Caco-2 (cell line): ENCODE data around the gene MAST2. TPM values are rescaled to one million over a fixed set of nuclear protein-coding genes. Genes with fewer than 3 reads are reported as not detected.

Experiments
- BruUV-seq: library from RNA; stranded (reverse); fragments of 400-500 nt; replicated peaks from 2 replicates; lab custom pipeline; 2021; lab: Mats Ljungman, UMichigan
- CTCF ChIA-PET: fragments of 300-600 bp; sonication (Branson Sonifier 250); formaldehyde crosslinking; loops from one replicate; lab custom pipeline; 2022; ENCODE audit warnings: antibody characterized with exemption; lab: Charles Lee
- POLR2A ChIA-PET: fragments of 300-600 bp; sonication (Branson Sonifier 250); formaldehyde crosslinking; loops from one replicate; lab custom pipeline; 2022; ENCODE audit warnings: antibody characterized with exemption; lab: Charles Lee
- DNase-seq, 2 experiments: peaks; one replicate each; pipeline versions ENCODE4 v3.0.0 to v3.0.0-alpha.2; 2020 to 2022
- H3K27me3 ChIP-seq: replicated peaks from 2 replicates; pipeline ENCODE4 v1.6.0; 2011; ENCODE audit warnings: low read length; ENCODE audit not compliant: control insufficient read depth, insufficient read depth
- H3K36me3 ChIP-seq: 2 replicates; pipeline ENCODE4 v1.5.1; 2011; ENCODE audit warnings: low read length; ENCODE audit not compliant: control insufficient read depth, insufficient read depth
- H3K4me1 ChIP-seq: fragments of 250-450 bp; sonication (Bioruptor Pico); 2 replicates; pipeline ENCODE4 v1.5.1; 2020; ENCODE audit warnings: mild to moderate bottlenecking
- H3K4me3 ChIP-seq: 2 replicates; pipeline ENCODE4 v1.5.1; 2011; ENCODE audit warnings: low read depth, mild to moderate bottlenecking, control low read depth, low read length
- H3K9me3 ChIP-seq: fragments of 250-450 bp; sonication (Bioruptor Pico); 2 replicates; pipeline ENCODE4 v1.5.1; 2020; ENCODE audit warnings: mild to moderate bottlenecking, moderate library complexity
- H3K27ac Mint-ChIP-seq: one replicate; pipeline ENCODE4 v1.8.0; 2022; ENCODE audit warnings: mixed read lengths; ENCODE audit not compliant: unreplicated experiment
- H3K27me3 Mint-ChIP-seq: one replicate; pipeline ENCODE4 v1.8.0; 2022; ENCODE audit warnings: mixed read lengths; ENCODE audit not compliant: insufficient read depth, unreplicated experiment
- H3K36me3 Mint-ChIP-seq: one replicate; pipeline ENCODE4 v1.8.0; 2022; ENCODE audit warnings: mild to moderate bottlenecking, mixed read lengths; ENCODE audit not compliant: insufficient read depth, unreplicated experiment
- H3K4me1 Mint-ChIP-seq: one replicate; pipeline ENCODE4 v1.8.0; 2022; ENCODE audit warnings: low read depth, mixed read lengths; ENCODE audit not compliant: unreplicated experiment
- H3K4me3 Mint-ChIP-seq: one replicate; pipeline ENCODE4 v1.8.0; 2022; ENCODE audit warnings: mild to moderate bottlenecking, moderate library complexity, mixed read lengths; ENCODE audit not compliant: unreplicated experiment
- H3K9me3 Mint-ChIP-seq: one replicate; pipeline ENCODE4 v1.8.0; 2022; ENCODE audit warnings: mixed read lengths; ENCODE audit not compliant: unreplicated experiment
- intact Hi-C: fragments of 100-400 bp; cut with micrococcal nuclease; formaldehyde crosslinking; loops from one replicate; pipeline ENCODE4 v1.10.0; 2022; ENCODE audit not compliant: unreplicated experiment
- total RNA-seq: library from RNA; stranded (reverse); gene quantifications from 2 replicates; pipeline ENCODE4 v1.2.3, GENCODE V29; 2022
- TF ChIP-seq, protein P1 (sequence below), 2 experiments: fragments of 200-600 bp in 1 of 2; IDR thresholded peaks; 1 replicate in 1 of 2; 2 replicates in 1 of 2; pipeline versions ENCODE4 v1.5.1 to v1.8.0; 2011 to 2022; ENCODE audit warnings: antibody characterized with exemption in 1 of 2, control low read depth in 1 of 2, inconsistent platforms in 1 of 2, low read depth in 1 of 2, low read length in 1 of 2, mild to moderate bottlenecking in 1 of 2, moderate library complexity in 1 of 2; ENCODE audit not compliant: insufficient read depth in 1 of 2, severe bottlenecking in 1 of 2, unreplicated experiment in 1 of 2

The MAST2 gene
- total RNA-seq, 1 experiment from 2014 or later, result 43.3 TPM

DNA sequence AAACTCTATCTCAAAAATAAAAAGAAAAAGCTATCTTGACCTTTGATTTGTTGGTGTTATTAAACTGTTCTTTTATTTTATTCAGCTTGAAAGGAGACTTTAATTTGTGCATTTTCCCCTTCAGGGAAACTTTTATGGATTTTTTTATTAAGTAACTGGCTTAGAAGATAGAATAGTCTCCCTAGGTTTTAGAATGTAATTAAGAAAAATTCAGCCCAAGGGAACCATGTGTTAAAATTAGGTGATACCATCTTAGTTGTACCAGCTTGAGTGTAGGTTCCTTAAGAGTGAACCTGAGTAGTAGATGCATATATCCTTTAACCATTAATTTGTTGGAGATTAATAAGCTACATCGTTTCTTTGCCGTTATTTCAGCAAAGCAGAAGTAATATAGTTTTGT lies 11.4 kb downstream of the MAST2 start:
- H3K4me1 ChIP-seq, result no peaks in the 10 kb centered on the region
- TF ChIP-seq, protein P1, sequence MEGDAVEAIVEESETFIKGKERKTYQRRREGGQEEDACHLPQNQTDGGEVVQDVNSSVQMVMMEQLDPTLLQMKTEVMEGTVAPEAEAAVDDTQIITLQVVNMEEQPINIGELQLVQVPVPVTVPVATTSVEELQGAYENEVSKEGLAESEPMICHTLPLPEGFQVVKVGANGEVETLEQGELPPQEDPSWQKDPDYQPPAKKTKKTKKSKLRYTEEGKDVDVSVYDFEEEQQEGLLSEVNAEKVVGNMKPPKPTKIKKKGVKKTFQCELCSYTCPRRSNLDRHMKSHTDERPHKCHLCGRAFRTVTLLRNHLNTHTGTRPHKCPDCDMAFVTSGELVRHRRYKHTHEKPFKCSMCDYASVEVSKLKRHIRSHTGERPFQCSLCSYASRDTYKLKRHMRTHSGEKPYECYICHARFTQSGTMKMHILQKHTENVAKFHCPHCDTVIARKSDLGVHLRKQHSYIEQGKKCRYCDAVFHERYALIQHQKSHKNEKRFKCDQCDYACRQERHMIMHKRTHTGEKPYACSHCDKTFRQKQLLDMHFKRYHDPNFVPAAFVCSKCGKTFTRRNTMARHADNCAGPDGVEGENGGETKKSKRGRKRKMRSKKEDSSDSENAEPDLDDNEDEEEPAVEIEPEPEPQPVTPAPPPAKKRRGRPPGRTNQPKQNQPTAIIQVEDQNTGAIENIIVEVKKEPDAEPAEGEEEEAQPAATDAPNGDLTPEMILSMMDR (IDR thresholded peaks at IDR 0.05; ENCODE audit: insufficient read depth in 1 of 2, low read depth in 1 of 2, low read length in 1 of 2, severe bottlenecking in 1 of 2, unreplicated experiment in 1 of 2), result no peak
- H3K27me3 ChIP-seq, result no peaks in the 10 kb centered on the region
- Mint-ChIP-seq H3K9me3 (no peaks in the 10 kb centered on the region), H3K27ac (no peak overlapping the region), H3K4me3 (no peak overlapping the region), H3K36me3 (peaks cover 5% of the 10 kb centered on the region), H3K4me1 (no peaks in the 10 kb centered on the region), H3K27me3 (no peaks in the 10 kb centered on the region)
- POLR2A ChIA-PET, result no interaction called here
- no peak overlapping the region for H3K4me3 ChIP-seq
- no peaks in the 10 kb centered on the region for H3K9me3 ChIP-seq
- intact Hi-C loops, result no loop called here
- DNase-seq, result no peak
- no TSS peak for BruUV-seq
- CTCF ChIA-PET, result no interaction called here
- H3K36me3 ChIP-seq, result no peaks in the 10 kb centered on the region

DNA sequence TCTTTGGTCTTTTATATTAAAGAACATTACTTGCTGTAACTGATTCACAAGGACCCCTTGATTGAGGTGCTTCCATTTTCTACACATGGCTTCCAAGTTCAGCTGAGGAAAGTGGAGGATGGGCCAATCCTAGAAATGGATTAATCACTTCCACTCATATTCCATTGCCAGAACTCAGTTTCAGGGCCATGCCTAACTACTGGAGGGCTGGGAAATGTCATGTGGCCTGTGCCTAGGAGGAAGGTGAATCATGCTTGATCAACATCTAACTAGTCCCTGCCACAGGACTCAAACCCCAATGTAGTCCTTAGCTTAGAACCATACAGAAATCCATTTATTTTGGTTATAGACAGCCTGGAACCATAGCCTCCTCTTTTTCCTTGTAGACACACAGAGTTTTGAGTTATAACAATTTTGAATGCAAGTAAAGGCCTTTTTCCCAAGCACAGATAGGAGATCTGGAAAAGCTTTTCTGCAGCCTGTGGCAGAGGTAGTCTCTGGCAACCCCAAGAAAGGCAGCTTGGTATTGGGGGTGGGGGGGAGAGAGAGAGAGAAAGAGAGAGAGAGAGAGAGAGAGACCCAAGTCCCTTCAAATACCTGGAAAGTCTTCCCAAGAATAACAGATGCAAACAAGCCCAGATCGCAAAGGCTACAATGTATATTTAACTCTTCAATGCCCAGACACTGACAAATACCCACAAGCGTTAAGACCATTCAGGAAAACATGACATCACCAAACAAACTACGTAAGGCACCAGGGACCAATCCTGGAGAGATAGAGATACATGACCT lies 12.5 kb downstream of the MAST2 start:
- no TSS peak for BruUV-seq
- TF ChIP-seq, protein P1 (IDR thresholded peaks at IDR 0.05; ENCODE audit: insufficient read depth in 1 of 2, low read depth in 1 of 2, low read length in 1 of 2, severe bottlenecking in 1 of 2, unreplicated experiment in 1 of 2), result no peak
- no peak overlapping the region for H3K27ac Mint-ChIP-seq

DNA sequence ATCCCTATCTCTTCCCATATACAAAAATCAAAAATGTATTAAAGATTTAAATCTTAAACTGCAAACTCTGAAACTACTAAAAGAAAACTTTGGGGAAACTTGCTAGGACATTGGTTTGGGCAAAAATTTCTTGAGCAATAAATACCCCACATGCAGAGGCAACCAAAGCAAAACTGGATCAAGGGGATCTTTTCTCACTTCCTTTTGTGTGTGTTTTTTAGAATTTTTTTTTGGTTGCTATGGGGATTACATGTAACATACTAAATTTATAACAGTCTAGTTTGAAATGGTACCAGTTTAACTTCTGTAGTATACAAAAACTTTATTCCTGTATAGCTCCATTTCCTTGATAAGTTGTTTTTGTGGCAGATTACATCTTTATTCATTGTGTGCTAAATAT lies 16.8 kb downstream of the MAST2 start:
- POLR2A ChIA-PET, result interaction anchor here (0.7 kb wide), 1 partner anchor 370 kb away, joined by 3 read pairs; no protein-coding TSS in a partner anchor
- Histone ChIP-seq H3K27me3 (no peaks in the 10 kb centered on the region), H3K4me3 (no peak overlapping the region), H3K4me1 (peaks cover 8% of the 10 kb centered on the region; the same call in 1 of the 2 replicates), H3K36me3 (no peaks in the 10 kb centered on the region), H3K9me3 (no peaks in the 10 kb centered on the region)
- TF ChIP-seq, protein P1 (IDR thresholded peaks at IDR 0.05; ENCODE audit: insufficient read depth in 1 of 2, low read depth in 1 of 2, low read length in 1 of 2, severe bottlenecking in 1 of 2, unreplicated experiment in 1 of 2), result no peak
- Mint-ChIP-seq H3K27me3 (no peaks in the 10 kb centered on the region), H3K36me3 (peaks cover 21% of the 10 kb centered on the region), H3K4me3 (no peak overlapping the region), H3K27ac (no peak overlapping the region), H3K9me3 (no peaks in the 10 kb centered on the region), H3K4me1 (peaks cover 11% of the 10 kb centered on the region)
- no peak for DNase-seq
- intact Hi-C loops, result no loop called here
- no TSS peak for BruUV-seq
- CTCF ChIA-PET, result no interaction called here

More for the DNA sequence above, 12.5 kb downstream of the MAST2 start:
- H3K4me1 Mint-ChIP-seq, result no peaks in the 10 kb centered on the region
- H3K27me3 Mint-ChIP-seq, result no peaks in the 10 kb centered on the region
- H3K36me3 Mint-ChIP-seq, result no peaks in the 10 kb centered on the region
- no peaks in the 10 kb centered on the region for H3K9me3 ChIP-seq
- H3K4me1 ChIP-seq, result no peaks in the 10 kb centered on the region
- ChIA-PET POLR2A (no interaction called here), CTCF (no interaction called here)
- no peak for DNase-seq
- H3K9me3 Mint-ChIP-seq, result no peaks in the 10 kb centered on the region
- intact Hi-C loops, result no loop called here
- H3K4me3 Mint-ChIP-seq, result no peak overlapping the region
- no peaks in the 10 kb centered on the region for H3K27me3 ChIP-seq
- no peak overlapping the region for H3K4me3 ChIP-seq
- no peaks in the 10 kb centered on the region for H3K36me3 ChIP-seq
